ENCODE results near the gene PPP3R2.
"Not testable (repeated sequence)": the region's sequence is repeated elsewhere in the genome, so short reads cannot be mapped to it uniquely, and the experiment has no call there.

The PPP3R2 gene

DNA sequence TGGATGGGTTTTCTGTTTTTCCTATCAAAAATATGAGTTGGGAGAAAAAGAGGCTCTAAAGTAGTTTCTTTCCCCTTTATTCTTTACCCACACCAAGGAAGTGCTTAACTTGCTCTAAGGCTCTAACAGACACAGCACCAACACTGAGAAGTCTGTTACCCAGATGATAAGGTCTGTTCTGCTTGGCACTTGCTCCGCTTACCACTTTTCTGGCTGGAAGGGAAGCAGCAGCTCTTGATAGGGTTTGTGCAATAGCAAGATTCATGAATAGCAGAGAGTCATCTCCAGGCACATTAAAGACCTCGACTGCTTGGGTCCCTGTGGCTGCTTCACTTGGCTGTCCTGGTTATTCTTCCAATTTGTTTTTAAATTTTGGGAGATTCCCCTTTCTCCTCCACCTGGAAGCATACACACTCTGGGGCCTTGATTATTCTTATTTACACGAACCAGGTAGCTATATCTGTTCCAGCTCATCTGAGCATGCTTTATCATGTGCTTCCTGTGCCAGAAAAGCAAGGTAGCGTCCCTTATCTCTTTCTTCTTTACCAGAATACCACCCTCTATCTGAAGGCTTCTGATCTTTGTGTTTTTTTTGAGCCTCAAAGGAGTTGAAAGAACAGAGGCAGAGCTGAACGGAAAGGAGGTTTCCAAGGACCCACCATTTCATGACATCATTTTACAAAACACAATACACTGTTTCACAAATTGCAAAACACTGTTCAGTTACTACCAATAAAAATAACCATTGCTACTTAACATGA is 24.8 kb downstream of the PPP3R2 start:
- TF ChIP-seq, protein P1, sequence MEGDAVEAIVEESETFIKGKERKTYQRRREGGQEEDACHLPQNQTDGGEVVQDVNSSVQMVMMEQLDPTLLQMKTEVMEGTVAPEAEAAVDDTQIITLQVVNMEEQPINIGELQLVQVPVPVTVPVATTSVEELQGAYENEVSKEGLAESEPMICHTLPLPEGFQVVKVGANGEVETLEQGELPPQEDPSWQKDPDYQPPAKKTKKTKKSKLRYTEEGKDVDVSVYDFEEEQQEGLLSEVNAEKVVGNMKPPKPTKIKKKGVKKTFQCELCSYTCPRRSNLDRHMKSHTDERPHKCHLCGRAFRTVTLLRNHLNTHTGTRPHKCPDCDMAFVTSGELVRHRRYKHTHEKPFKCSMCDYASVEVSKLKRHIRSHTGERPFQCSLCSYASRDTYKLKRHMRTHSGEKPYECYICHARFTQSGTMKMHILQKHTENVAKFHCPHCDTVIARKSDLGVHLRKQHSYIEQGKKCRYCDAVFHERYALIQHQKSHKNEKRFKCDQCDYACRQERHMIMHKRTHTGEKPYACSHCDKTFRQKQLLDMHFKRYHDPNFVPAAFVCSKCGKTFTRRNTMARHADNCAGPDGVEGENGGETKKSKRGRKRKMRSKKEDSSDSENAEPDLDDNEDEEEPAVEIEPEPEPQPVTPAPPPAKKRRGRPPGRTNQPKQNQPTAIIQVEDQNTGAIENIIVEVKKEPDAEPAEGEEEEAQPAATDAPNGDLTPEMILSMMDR (conservative IDR thresholded peaks at IDR 0.05; ENCODE audit: control insufficient read depth, insufficient read depth, low read depth, low read length) = no peak
- no peak overlapping the region for H3K4me3 ChIP-seq (ENCODE audit: control insufficient read depth, low read depth, low read length)
- DNase-seq (ENCODE audit: low read depth) = no peak

GRCh38 chr9:101567725-101568350 is 26.9 kb downstream of the PPP3R2 start:
- TF ChIP-seq, protein P1 (conservative IDR thresholded peaks at IDR 0.05; ENCODE audit: control insufficient read depth, insufficient read depth, low read depth, low read length) = no peak
- no peak for DNase-seq (ENCODE audit: low read depth)
- H3K4me3 ChIP-seq (ENCODE audit: control insufficient read depth, low read depth, low read length) = no peak overlapping the region

GRCh38 chr9:101566904-101567724 is 27.7 kb downstream of the PPP3R2 start:
- TF ChIP-seq, protein P1 (conservative IDR thresholded peaks at IDR 0.05; ENCODE audit: control insufficient read depth, insufficient read depth, low read depth, low read length) = peak; percentile 60
- DNase-seq (ENCODE audit: low read depth) = peak; percentile 62
- no peak overlapping the region for H3K4me3 ChIP-seq (ENCODE audit: control insufficient read depth, low read depth, low read length)

GRCh38 chr9:101564252-101564651 is 30.5 kb downstream of the PPP3R2 start:
- TF ChIP-seq, protein P1 (conservative IDR thresholded peaks at IDR 0.05; ENCODE audit: control insufficient read depth, insufficient read depth, low read depth, low read length) = no peak
- no peak for DNase-seq (ENCODE audit: low read depth)
- no peak overlapping the region for H3K4me3 ChIP-seq (ENCODE audit: control insufficient read depth, low read depth, low read length)

- no peak overlapping the region for H3K4me3 ChIP-seq (ENCODE audit: control insufficient read depth, low read depth, low read length)
- DNase-seq (ENCODE audit: low read depth) = peak; percentile 17
- TF ChIP-seq, protein P1 (conservative IDR thresholded peaks at IDR 0.05; ENCODE audit: control insufficient read depth, insufficient read depth, low read depth, low read length) = no peak
Measured at GRCh38 chr9:101562966-101563365, 31.8 kb downstream of the PPP3R2 start.

DNA sequence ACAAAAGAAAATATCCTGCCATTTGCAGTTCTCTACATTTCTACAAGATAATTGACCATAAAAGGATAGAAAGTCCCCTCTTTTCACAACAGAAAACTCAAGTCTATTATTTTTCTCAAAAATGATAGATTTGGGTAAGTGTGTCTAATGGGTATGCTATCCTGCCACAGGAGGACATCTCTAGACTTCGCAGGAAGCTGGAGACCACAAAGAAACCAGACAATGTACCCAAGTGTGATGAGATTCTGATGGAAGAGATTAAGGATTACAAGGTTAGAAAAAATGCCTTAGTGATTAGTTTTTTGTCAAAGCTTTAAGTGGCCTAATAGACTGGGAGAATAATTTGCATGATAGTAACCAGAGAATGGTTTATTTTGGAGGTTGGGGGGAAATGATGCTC is 33.0 kb downstream of the PPP3R2 start:
- H3K4me3 ChIP-seq (ENCODE audit: control insufficient read depth, low read depth, low read length) = no peak overlapping the region
- DNase-seq (ENCODE audit: low read depth) = no peak
- TF ChIP-seq, protein P1 (conservative IDR thresholded peaks at IDR 0.05; ENCODE audit: control insufficient read depth, insufficient read depth, low read depth, low read length) = no peak

- DNase-seq (ENCODE audit: low read depth); H3K4me3 ChIP-seq (ENCODE audit: control insufficient read depth, low read depth, low read length): not testable (repeated sequence)
Measured at GRCh38 chr9:101549472-101550098, 45.2 kb downstream of the PPP3R2 start.
